Loucy (cell line): ENCODE data around the gene IP6K3.

Experiments used
- H2AFZ ChIP-seq: fragments of 200-600 bp; sonication (generic); 2 replicates; pipeline ENCODE4 v1.6.0; 2016; ENCODE audit warnings: antibody characterized with exemption, mild to moderate bottlenecking, low read length, moderate library complexity
- H3F3A ChIP-seq: fragments of 200-600 bp; 2 replicates; pipeline ENCODE4 v1.6.0; 2016; ENCODE audit warnings: antibody characterized with exemption, low read depth, mild to moderate bottlenecking
- H3K27me3 ChIP-seq: fragments of 200-600 bp; sonication (generic); 2 replicates; pipeline ENCODE4 v1.6.1; 2014; ENCODE audit warnings: low read length, mild to moderate bottlenecking; ENCODE audit not compliant: insufficient read depth, poor library complexity, severe bottlenecking
- H3K36me3 ChIP-seq: fragments of 200-600 bp; sonication (generic); 2 replicates; pipeline ENCODE4 v1.6.1; 2016; ENCODE audit warnings: low read length; ENCODE audit not compliant: insufficient read depth
- H3K4me1 ChIP-seq: fragments of 200-600 bp; sonication (generic); 2 replicates; pipeline ENCODE4 v1.5.1; 2014; ENCODE audit warnings: low read length, mild to moderate bottlenecking; ENCODE audit not compliant: insufficient read depth, poor library complexity, severe bottlenecking
- H3K4me2 ChIP-seq: fragments of 200-600 bp; sonication (generic); 2 replicates; pipeline ENCODE4 v1.6.0; 2014; ENCODE audit warnings: antibody characterized with exemption, low read length, low read depth, mild to moderate bottlenecking; ENCODE audit not compliant: poor library complexity, severe bottlenecking
- H3K4me3 ChIP-seq: fragments of 200-600 bp; sonication (generic); 2 replicates; pipeline ENCODE4 v1.5.1; 2014; ENCODE audit warnings: low read length, mild to moderate bottlenecking, mixed read lengths; ENCODE audit not compliant: poor library complexity, severe bottlenecking
- H3K79me2 ChIP-seq: fragments of 200-600 bp; sonication (generic); 2 replicates; pipeline ENCODE4 v1.6.1; 2014; ENCODE audit warnings: low read length; ENCODE audit not compliant: insufficient read depth
- H3K9ac ChIP-seq: fragments of 200-600 bp; sonication (generic); 2 replicates; pipeline ENCODE4 v1.6.0; 2014; ENCODE audit warnings: mild to moderate bottlenecking, low read depth, low read length, moderate library complexity; ENCODE audit not compliant: poor library complexity, severe bottlenecking
- H3K9me2 ChIP-seq: fragments of 200-600 bp; sonication (generic); replicated peaks from 2 replicates; pipeline ENCODE4 v1.6.1; 2016; ENCODE audit warnings: low read depth, low read length, mixed read lengths
- H3K9me3 ChIP-seq: fragments of 200-600 bp; sonication (generic); 2 replicates; pipeline ENCODE4 v1.6.1; 2014; ENCODE audit warnings: mild to moderate bottlenecking, antibody characterized with exemption, low read length, low read depth; ENCODE audit not compliant: insufficient read depth
- H4K20me1 ChIP-seq: fragments of 200-600 bp; sonication (generic); 2 replicates; pipeline ENCODE4 v1.6.0; 2014; ENCODE audit warnings: antibody characterized with exemption, low read length, mild to moderate bottlenecking; ENCODE audit not compliant: insufficient read depth, poor library complexity, severe bottlenecking
- EZH2phosphoT487 ChIP-seq: fragments of 200-600 bp; IDR thresholded peaks from 2 replicates; pipeline ENCODE4 v1.6.1; 2018; ENCODE audit warnings: antibody characterized with exemption, mild to moderate bottlenecking, moderate library complexity, borderline replicate concordance
- TF ChIP-seq, protein P1 (sequence below): fragments of 200-600 bp; sonication (generic); conservative IDR thresholded peaks from 2 replicates; pipeline ENCODE4 v1.5.1; 2014; ENCODE audit warnings: mild to moderate bottlenecking, antibody characterized with exemption, low read length

Gene IP6K3

DNA sequence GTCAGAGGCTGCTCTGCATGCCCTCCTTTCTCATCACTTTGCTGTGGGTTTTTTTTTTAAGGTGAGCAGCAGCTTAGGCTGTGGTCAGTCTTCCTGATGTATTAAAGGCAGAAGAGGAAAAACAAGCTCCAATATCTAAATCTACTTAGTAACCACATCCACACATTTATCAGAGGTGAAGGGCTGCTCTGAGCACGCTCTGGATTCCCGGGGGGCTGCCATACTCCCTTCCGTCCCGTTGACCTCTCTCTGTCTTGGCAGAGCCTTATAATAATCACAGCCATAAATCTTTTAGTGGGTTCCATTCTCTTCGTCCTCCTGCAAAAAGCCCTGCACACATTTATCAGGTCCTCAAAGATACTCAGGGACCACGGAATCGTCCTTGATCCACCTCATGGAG is 44.9 kb upstream of the IP6K3 start:
- TF ChIP-seq, protein P1, sequence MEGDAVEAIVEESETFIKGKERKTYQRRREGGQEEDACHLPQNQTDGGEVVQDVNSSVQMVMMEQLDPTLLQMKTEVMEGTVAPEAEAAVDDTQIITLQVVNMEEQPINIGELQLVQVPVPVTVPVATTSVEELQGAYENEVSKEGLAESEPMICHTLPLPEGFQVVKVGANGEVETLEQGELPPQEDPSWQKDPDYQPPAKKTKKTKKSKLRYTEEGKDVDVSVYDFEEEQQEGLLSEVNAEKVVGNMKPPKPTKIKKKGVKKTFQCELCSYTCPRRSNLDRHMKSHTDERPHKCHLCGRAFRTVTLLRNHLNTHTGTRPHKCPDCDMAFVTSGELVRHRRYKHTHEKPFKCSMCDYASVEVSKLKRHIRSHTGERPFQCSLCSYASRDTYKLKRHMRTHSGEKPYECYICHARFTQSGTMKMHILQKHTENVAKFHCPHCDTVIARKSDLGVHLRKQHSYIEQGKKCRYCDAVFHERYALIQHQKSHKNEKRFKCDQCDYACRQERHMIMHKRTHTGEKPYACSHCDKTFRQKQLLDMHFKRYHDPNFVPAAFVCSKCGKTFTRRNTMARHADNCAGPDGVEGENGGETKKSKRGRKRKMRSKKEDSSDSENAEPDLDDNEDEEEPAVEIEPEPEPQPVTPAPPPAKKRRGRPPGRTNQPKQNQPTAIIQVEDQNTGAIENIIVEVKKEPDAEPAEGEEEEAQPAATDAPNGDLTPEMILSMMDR, result no peak
- TF ChIP-seq EZH2phosphoT487, result no peak
- no peaks in the 10 kb centered on the region for H3K36me3 ChIP-seq
- peaks cover 28% of the 10 kb centered on the region for H3K4me1 ChIP-seq
- H3F3A ChIP-seq, result no peaks in the 10 kb centered on the region
- H3K27me3 ChIP-seq, result no peaks in the 10 kb centered on the region
- H3K9me3 ChIP-seq, result no peaks in the 10 kb centered on the region
- no peak overlapping the region for H2AFZ ChIP-seq
- H3K4me2 ChIP-seq, result no peak overlapping the region
- H3K4me3 ChIP-seq, result no peak overlapping the region
- H3K9ac ChIP-seq, result no peak overlapping the region
- H4K20me1 ChIP-seq, result peaks cover 14% of the 10 kb centered on the region
- H3K79me2 ChIP-seq, result peaks cover 31% of the 10 kb centered on the region
- no peaks in the 10 kb centered on the region for H3K9me2 ChIP-seq

- TF ChIP-seq, protein P1, result no peak
- TF ChIP-seq EZH2phosphoT487, result no peak
- Histone ChIP-seq H3K36me3 (no peaks in the 10 kb centered on the region), H3K79me2 (peaks cover 38% of the 10 kb centered on the region), H3K4me3 (no peak overlapping the region), H3K9me2 (no peaks in the 10 kb centered on the region), H3K9me3 (no peaks in the 10 kb centered on the region), H3K27me3 (no peaks in the 10 kb centered on the region), H3K9ac (no peak overlapping the region), H3K4me1 (peaks cover 35% of the 10 kb centered on the region), H4K20me1 (peaks cover 21% of the 10 kb centered on the region), H3F3A (no peaks in the 10 kb centered on the region), H3K4me2 (no peak overlapping the region), H2AFZ (no peak overlapping the region)
Observed at GRCh38 chr6:33790910-33791309, 44.2 kb upstream of the IP6K3 start.

DNA sequence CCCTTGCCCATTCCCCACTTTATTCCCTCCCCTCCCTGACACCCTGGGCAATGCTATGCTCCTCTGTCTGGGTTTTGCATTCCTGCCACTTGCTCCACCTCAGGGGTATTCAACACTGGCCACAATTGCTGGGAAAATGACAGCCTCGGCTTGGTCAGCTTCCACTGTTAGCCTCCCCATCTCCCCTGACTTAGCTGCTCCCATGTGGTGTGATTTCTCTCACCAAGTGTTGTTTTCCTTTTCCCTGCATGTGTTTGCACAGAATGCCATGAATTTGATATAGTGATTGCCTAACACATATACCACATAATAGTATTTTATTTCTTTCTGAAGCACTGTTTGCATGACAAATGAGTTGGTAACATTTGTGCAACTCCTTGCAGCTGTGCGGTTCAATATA is 43.7 kb upstream of the IP6K3 start:
- H3K4me3 ChIP-seq, result no peak overlapping the region
- H2AFZ ChIP-seq, result no peak overlapping the region
- no peaks in the 10 kb centered on the region for H3K9me2 ChIP-seq
- peaks cover 26% of the 10 kb centered on the region for H4K20me1 ChIP-seq
- H3F3A ChIP-seq, result no peaks in the 10 kb centered on the region
- no peak overlapping the region for H3K9ac ChIP-seq
- peaks cover 44% of the 10 kb centered on the region for H3K79me2 ChIP-seq
- H3K27me3 ChIP-seq, result no peaks in the 10 kb centered on the region
- TF ChIP-seq, protein P1, result no peak
- TF ChIP-seq EZH2phosphoT487, result no peak
- H3K4me1 ChIP-seq, result peaks cover 40% of the 10 kb centered on the region
- no peak overlapping the region for H3K4me2 ChIP-seq
- H3K9me3 ChIP-seq, result no peaks in the 10 kb centered on the region
- H3K36me3 ChIP-seq, result no peaks in the 10 kb centered on the region
